B cell (primary cell): ENCODE data around the gene FYN. TPM values are rescaled to one million over a fixed set of nuclear protein-coding genes. Genes with fewer than 3 reads are reported as not detected.

ENCODE experiments used
- ATAC-seq: fragments of 200-7000 bp; cut with Tn5 transposase; one replicate; pipeline ENCODE4 v1.10.0; 2021; ENCODE audit warnings: low read depth, mild to moderate bottlenecking, moderate number of reproducible peaks, moderate library complexity
- CTCF ChIA-PET: fragments of 350-600 bp; sonication (Branson Sonifier 250); formaldehyde crosslinking; loops from one replicate; lab custom pipeline; 2021; ENCODE audit warnings: antibody characterized with exemption, inconsistent platforms; lab: Charles Lee
- POLR2A ChIA-PET: fragments of 350-600 bp; sonication (Branson Sonifier 250); formaldehyde crosslinking; loops from one replicate; lab custom pipeline; 2021; ENCODE audit warnings: antibody characterized with exemption; lab: Charles Lee
- DNase-seq: peaks from one replicate; pipeline ENCODE4 v3.0.0; 2013
- H2AFZ ChIP-seq: 2 replicates; pipeline ENCODE4 v1.6.1; 2012; ENCODE audit warnings: mild to moderate bottlenecking, low read depth, low read length; ENCODE audit not compliant: insufficient read depth, poor library complexity, severe bottlenecking
- H3K27ac ChIP-seq, 2 donors: 1 replicate in 1 of 2; 2 replicates in 1 of 2; pipeline ENCODE4 v1.5.1; 2012 to 2013; ENCODE audit warnings: low read length in 2 of 2, mild to moderate bottlenecking in 2 of 2, moderate library complexity in 1 of 2
- H3K27me3 ChIP-seq, 4 experiments: fragments of 200-600 bp in 1 of 4; sonication (generic) in 1 of 4; replicated peaks in 1 of 4; 1 replicate in 2 of 4; 2 replicates in 2 of 4; pipeline versions ENCODE4 v1.6.1 to v1.7.0; 2013 to 2016; ENCODE audit warnings: low read length in 3 of 4, mild to moderate bottlenecking in 2 of 4, mixed read lengths in 1 of 4, moderate library complexity in 1 of 4; ENCODE audit not compliant: insufficient read depth in 4 of 4, control insufficient read depth in 3 of 4; ENCODE audit errors: control extremely low read depth in 1 of 4
- H3K36me3 ChIP-seq, 2 experiments: replicated peaks in 1 of 2; 1 replicate in 1 of 2; 2 replicates in 1 of 2; pipeline versions ENCODE4 v1.6.1 to v1.7.1; 2013; ENCODE audit warnings: low read length in 1 of 2; ENCODE audit not compliant: insufficient read depth in 2 of 2, control insufficient read depth in 1 of 2; ENCODE audit errors: control extremely low read depth in 1 of 2, extremely low read depth in 1 of 2
- H3K4me1 ChIP-seq, 2 donors: fragments of 200-600 bp in 1 of 2; sonication (generic) in 1 of 2; 1 replicate in 1 of 2; 2 replicates in 1 of 2; pipeline versions ENCODE4 v1.5.1 to v1.6.1; 2013 to 2017; ENCODE audit warnings: low read length in 2 of 2; ENCODE audit not compliant: control insufficient read depth in 2 of 2, insufficient read depth in 2 of 2
- H3K4me2 ChIP-seq: replicated peaks from 2 replicates; pipeline ENCODE3; 2012; ENCODE audit warnings: mild to moderate bottlenecking, low read depth, low read length; ENCODE audit not compliant: poor library complexity, severe bottlenecking
- H3K4me3 ChIP-seq, 5 experiments: fragments of 200-600 bp in 1 of 5; sonication (generic) in 1 of 5; 1 replicate in 3 of 5; 2 replicates in 2 of 5; pipeline versions ENCODE4 v1.5.1 to v1.7.0; 2011 to 2016; ENCODE audit warnings: low read length in 4 of 5, mild to moderate bottlenecking in 4 of 5, low read depth in 2 of 5, control low read depth in 1 of 5, moderate library complexity in 1 of 5; ENCODE audit not compliant: insufficient read depth in 1 of 5; ENCODE audit errors: control extremely low read depth in 1 of 5, extremely low read depth in 1 of 5
- H3K79me2 ChIP-seq: fragments of 200-600 bp; sonication (generic); one replicate; pipeline ENCODE4 v1.6.0; 2016; ENCODE audit warnings: low read length; ENCODE audit not compliant: control insufficient read depth, insufficient read depth
- H3K9ac ChIP-seq: fragments of 200-600 bp; sonication (generic); 2 replicates; pipeline ENCODE4 v1.6.1; 2017; ENCODE audit warnings: mild to moderate bottlenecking, low read length, moderate library complexity
- H3K9me3 ChIP-seq, 3 donors: one replicate each; pipeline versions ENCODE4 v1.6.1 to v1.7.1; 2013; ENCODE audit warnings: low read length in 2 of 3; ENCODE audit not compliant: control insufficient read depth in 2 of 3, insufficient read depth in 1 of 3; ENCODE audit errors: control extremely low read depth in 1 of 3
- H4K20me1 ChIP-seq: 2 replicates; pipeline ENCODE4 v1.6.0; 2012; ENCODE audit warnings: mild to moderate bottlenecking, low read length; ENCODE audit not compliant: insufficient read depth, control insufficient read depth, poor library complexity, severe bottlenecking
- H3K27ac Mint-ChIP-seq: one replicate; pipeline ENCODE4 v1.8.0; 2021; ENCODE audit warnings: mixed read lengths
- H3K27me3 Mint-ChIP-seq: one replicate; pipeline ENCODE4 v1.8.0; 2021; ENCODE audit warnings: mixed read lengths
- H3K4me1 Mint-ChIP-seq: one replicate; pipeline ENCODE4 v1.8.0; 2021; ENCODE audit warnings: mixed read lengths
- H3K4me3 Mint-ChIP-seq: one replicate; pipeline ENCODE4 v1.8.0; 2021; ENCODE audit warnings: mixed read lengths
- H3K9me3 Mint-ChIP-seq: one replicate; pipeline ENCODE4 v1.8.0; 2022; ENCODE audit warnings: mixed read lengths; ENCODE audit not compliant: insufficient read depth
- EZH2 ChIP-seq: IDR thresholded peaks from 2 replicates; pipeline ENCODE4 v1.6.1; 2012; ENCODE audit warnings: borderline replicate concordance, low read depth, mild to moderate bottlenecking, moderate library complexity, low read length; ENCODE audit not compliant: insufficient read depth, poor library complexity, severe bottlenecking
- WGBS: methylation state at CpG from one replicate; pipeline ENCODE4 v1.1.5; 2013; ENCODE audit warnings: missing lambda C conversion rate; ENCODE audit not compliant: insufficient coverage; 5-methylcytosine and 5-hydroxymethylcytosine counted together
- intact Hi-C: fragments of 100-400 bp; cut with micrococcal nuclease; formaldehyde crosslinking; loops from one replicate; pipeline ENCODE4 v1.10.0; 2022
- polyA plus RNA-seq: library from polyadenylated mRNA; depleted of rRNA; stranded (reverse); fragments of >200 nt; gene quantifications from 2 replicates; pipeline ENCODE4 v1.2.3, GENCODE V29; 2012
- total RNA-seq, 2 donors: library from RNA; stranded (reverse); fragments of 120-200 nt in 1 of 2; gene quantifications; 1 replicate in 1 of 2; 2 replicates in 1 of 2; pipeline versions ENCODE4 v1.2.3 to v1.2.4, GENCODE V29; 2013 to 2022
- TF ChIP-seq, protein P1 (sequence below): fragments of 200-600 bp; IDR thresholded peaks from one replicate; pipeline ENCODE4 v1.8.0; 2022; ENCODE audit warnings: antibody characterized with exemption, mild to moderate bottlenecking

The FYN gene
- total and polyA plus RNA-seq, 2 donors (not counting 1 experiment from before 2014, with no cell fraction given) = 54.1 to 94.0 TPM

DNA sequence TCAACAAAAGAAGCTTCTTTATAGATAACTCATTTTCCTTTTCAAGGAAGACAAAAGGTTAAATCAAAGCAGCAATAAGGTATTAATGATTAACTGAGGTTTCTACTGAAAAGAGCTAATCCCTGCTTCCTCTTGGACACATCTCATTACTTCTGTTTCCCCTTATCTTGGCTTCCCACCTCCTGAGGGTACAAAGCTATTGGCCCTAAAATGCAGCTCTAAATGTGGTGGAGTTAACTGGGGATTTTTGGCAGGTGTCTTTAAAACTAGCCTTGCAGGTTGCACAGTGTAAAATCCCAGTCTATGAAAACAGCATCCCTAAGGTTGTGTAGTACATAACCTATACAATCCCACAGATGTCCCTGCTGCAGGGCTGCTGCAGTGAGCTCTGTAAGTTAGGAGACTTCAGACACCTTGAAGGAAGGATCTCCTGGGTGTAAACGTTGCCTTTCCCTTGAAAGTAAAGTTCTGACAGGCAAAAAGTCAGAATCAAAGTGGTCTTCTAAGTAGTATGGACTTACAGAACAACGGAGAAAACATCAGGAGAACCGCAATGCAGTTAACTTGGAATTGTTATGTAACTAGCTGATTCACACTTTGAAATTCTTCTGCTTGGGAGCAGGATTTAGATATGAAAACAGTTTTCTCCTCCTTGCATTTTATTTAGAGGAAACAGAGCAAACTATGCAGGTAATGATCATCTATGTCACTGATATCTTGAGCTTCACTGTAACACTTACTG lies 195.8 kb downstream of the FYN start:
- Mint-ChIP-seq H3K9me3 (no peaks in the 10 kb centered on the region), H3K4me1 (peaks cover 3% of the 10 kb centered on the region), H3K27me3 (no peaks in the 10 kb centered on the region), H3K27ac (no peak overlapping the region), H3K4me3 (no peak overlapping the region)
- Histone ChIP-seq H3K27ac (no peak overlapping the region), H4K20me1 (no peaks in the 10 kb centered on the region), H3K27me3 (no peaks in the 10 kb centered on the region), H3K79me2 (no peaks in the 10 kb centered on the region), H2AFZ (no peak overlapping the region), H3K36me3 (peaks cover 1 to 45% of the 10 kb centered on the region in 2 experiments), H3K4me3 (no peak overlapping the region), H3K9ac (no peak overlapping the region), H3K9me3 (no peaks in the 10 kb centered on the region), H3K4me2 (no peak overlapping the region), H3K4me1 (no peaks in the 10 kb centered on the region)
- ATAC-seq (no peak), DNase-seq (no peak)
- ChIA-PET POLR2A (no interaction called here), CTCF (interaction anchor here (0.9 kb wide), 1 partner anchor 319 kb away, joined by 3 read pairs; no protein-coding TSS in a partner anchor)
- intact Hi-C loops = no loop called here
- 43% methylated on average over 1 of the region's 3 CpGs for whole genome bisulfite sequencing
- TF ChIP-seq EZH2 = no peak
- TF ChIP-seq, protein P1, sequence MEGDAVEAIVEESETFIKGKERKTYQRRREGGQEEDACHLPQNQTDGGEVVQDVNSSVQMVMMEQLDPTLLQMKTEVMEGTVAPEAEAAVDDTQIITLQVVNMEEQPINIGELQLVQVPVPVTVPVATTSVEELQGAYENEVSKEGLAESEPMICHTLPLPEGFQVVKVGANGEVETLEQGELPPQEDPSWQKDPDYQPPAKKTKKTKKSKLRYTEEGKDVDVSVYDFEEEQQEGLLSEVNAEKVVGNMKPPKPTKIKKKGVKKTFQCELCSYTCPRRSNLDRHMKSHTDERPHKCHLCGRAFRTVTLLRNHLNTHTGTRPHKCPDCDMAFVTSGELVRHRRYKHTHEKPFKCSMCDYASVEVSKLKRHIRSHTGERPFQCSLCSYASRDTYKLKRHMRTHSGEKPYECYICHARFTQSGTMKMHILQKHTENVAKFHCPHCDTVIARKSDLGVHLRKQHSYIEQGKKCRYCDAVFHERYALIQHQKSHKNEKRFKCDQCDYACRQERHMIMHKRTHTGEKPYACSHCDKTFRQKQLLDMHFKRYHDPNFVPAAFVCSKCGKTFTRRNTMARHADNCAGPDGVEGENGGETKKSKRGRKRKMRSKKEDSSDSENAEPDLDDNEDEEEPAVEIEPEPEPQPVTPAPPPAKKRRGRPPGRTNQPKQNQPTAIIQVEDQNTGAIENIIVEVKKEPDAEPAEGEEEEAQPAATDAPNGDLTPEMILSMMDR = no peak

DNA sequence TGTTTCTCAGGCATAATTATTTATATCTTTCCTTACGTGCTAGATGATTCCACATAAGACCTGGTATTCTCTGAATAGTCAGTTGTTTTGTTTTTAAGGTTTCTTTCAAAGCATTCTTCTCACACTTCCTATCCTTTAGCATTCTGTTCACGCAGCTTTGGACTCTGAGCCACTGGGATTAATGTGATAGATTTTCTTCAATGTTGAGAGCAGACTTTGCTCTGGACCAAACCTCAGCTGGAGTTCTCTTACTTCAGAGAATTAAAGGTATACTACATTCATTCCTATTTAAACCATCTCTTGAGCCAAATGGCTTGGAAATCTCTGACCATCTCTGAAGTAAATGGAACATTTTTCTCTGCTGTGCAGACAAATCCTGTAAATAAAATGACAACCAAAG lies 196.9 kb downstream of the FYN start:
- no peak overlapping the region for H3K4me2 ChIP-seq
- ATAC-seq = no peak
- CTCF ChIA-PET = no interaction called here
- POLR2A ChIA-PET = no interaction called here
- H3K9me3 Mint-ChIP-seq = no peaks in the 10 kb centered on the region
- H3K27me3 ChIP-seq = no peaks in the 10 kb centered on the region
- no peak overlapping the region for H3K27ac Mint-ChIP-seq
- no peaks in the 10 kb centered on the region for H3K4me1 ChIP-seq
- no peak overlapping the region for H3K4me3 Mint-ChIP-seq
- intact Hi-C loops = no loop called here
- DNase-seq = no peak
- no peak overlapping the region for H3K9ac ChIP-seq
- H3K9me3 ChIP-seq = no peaks in the 10 kb centered on the region
- no peaks in the 10 kb centered on the region for H3K27me3 Mint-ChIP-seq
- H3K36me3 ChIP-seq = peaks cover 5 to 49% of the 10 kb centered on the region in 2 experiments
- no peak overlapping the region for H2AFZ ChIP-seq
- peaks cover 3% of the 10 kb centered on the region for H3K4me1 Mint-ChIP-seq
- H3K4me3 ChIP-seq = no peak overlapping the region
- no peaks in the 10 kb centered on the region for H3K79me2 ChIP-seq
- no peak overlapping the region for H3K27ac ChIP-seq
- WGBS = no CpG with 5 or more reads among the region's 2 CpGs
- no peak for TF ChIP-seq EZH2
- H4K20me1 ChIP-seq = no peaks in the 10 kb centered on the region
